Glomerular visceral epithelial cell (primary cell): ENCODE results near the gene WDR41.
"Not testable (repeated sequence)": the region's sequence is repeated elsewhere in the genome, so short reads cannot be mapped to it uniquely, and the experiment has no call there.

ENCODE experiments used
- DNase-seq: peaks from one replicate; pipeline ENCODE4 v3.0.0-alpha.2; 2016; ENCODE audit errors: extremely low spot score

Gene WDR41

GRCh38 chr5:77491783-77492652 is at the start of gene WDR41:
Gene WDR41, minus strand, starts transcription at chr5:77492316. Its CDS starts 96 bp downstream, at chr5:77492220.
- DNase-seq = peak; percentile 94

- DNase-seq = no peak
Observed at GRCh38 chr5:77531297-77531696, 39.2 kb upstream of the WDR41 start.

- DNase-seq = peak; percentile 6
Observed at GRCh38 chr5:77518304-77518703, 26.2 kb upstream of the WDR41 start.

GRCh38 chr5:77514457-77514856 is 22.3 kb upstream of the WDR41 start:
- DNase-seq = no peak

DNA sequence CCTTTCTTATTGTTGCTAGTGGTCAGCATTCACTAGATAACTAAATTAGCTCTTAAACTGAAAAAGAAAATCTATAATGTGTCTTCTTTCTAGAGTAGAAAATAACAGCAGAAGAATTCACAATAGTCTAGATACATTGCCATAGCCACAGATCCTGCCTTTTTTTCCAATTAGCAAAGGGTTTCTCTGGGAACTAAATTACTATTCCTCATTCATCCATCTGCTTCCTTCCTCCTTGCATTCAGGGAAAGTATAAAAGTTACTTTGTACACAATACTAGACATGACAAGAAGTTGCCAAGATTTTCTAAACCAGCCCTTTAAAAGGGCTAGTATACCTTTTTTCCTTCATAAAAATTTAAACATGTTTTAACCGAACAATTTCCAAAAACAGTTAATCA is 21.2 kb upstream of the WDR41 start:
- no peak for DNase-seq

DNA sequence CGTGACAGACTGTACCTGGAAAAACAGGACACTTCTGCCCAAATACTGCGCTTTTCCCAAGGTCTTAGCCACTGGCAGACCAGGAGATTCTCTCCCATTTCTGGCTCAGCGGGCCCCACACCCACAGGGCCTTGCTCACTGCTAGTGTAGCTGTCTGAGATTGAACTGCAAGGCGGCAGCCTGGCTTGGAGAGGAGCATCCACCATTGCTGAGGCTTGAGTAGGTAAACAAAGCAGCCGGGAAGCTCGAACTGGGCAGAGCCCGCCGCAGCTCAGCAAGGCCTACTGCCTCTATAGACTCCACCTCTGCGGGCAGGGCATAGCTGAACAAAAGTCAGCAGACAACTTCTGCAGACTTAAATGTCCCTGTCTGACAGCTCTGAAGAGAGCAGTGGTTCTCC is 9.0 kb upstream of the WDR41 start:
- not testable (repeated sequence) for DNase-seq

DNA sequence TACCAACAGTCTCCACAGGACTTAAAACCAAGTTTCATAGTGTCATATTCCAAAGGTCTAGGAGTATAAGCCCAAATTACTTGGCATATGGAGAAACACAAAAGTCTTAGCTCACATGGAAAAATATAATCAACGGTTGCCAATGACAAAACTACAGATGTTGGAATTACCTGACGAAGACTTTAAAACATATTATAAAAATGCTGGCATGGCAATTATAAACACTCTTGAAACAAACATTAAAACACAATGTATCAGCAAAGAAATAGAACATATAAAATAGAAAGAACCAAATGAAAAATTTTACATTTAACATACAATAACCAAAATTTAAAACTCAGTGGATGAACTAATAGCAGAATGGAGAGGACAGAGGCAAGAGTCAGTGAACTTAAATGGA is 7.9 kb upstream of the WDR41 start:
- no peak for DNase-seq

- no peak for DNase-seq
Observed at GRCh38 chr5:77499441-77499840, 7.3 kb upstream of the WDR41 start.

- no peak for DNase-seq
Observed at GRCh38 chr5:77498952-77499351, 6.8 kb upstream of the WDR41 start.

DNA sequence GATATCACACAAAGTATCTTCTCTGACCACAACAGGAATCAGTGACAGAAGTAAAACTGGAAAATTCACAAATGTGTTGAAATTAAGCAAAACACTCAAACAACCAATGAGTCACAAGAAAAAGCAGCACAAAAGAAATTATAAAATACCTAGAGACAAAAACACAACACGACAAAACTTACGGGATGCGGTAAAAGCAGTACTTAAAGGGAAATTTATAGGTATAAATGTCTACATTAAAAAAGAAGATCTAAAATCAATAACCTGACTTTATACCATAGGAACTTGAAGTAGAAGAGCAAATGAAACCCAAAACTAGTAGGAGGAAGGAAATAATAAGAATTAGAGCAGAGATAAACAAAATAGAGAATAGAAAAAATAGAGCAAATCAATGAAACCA is 2.8 kb upstream of the WDR41 start:
- no peak for DNase-seq

DNA sequence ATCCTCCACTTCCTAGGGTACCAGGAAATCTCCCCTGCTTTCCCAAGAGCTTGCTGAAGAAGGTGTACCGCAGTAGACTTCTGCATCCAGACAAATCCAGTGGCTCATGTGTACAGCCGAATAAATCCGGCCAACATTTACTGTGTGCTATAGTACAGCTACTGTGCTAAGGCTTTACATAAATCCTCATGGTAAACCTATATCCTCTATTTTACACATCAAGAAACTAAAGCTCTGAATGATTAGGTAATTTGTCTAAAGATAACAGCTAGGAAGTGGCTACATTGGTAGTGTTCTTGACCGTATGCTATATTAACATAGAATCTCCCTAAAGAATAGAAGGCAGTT is 511 bp upstream of the WDR41 start:
- DNase-seq = no peak

GRCh38 chr5:77490741-77491344 is 1.3 kb downstream of the WDR41 start:
- peak; percentile 10 for DNase-seq

GRCh38 chr5:77486344-77486962 is 5.7 kb downstream of the WDR41 start:
- no peak for DNase-seq

- DNase-seq = no peak
Observed at GRCh38 chr5:77483682-77484081, 8.4 kb downstream of the WDR41 start.

DNA sequence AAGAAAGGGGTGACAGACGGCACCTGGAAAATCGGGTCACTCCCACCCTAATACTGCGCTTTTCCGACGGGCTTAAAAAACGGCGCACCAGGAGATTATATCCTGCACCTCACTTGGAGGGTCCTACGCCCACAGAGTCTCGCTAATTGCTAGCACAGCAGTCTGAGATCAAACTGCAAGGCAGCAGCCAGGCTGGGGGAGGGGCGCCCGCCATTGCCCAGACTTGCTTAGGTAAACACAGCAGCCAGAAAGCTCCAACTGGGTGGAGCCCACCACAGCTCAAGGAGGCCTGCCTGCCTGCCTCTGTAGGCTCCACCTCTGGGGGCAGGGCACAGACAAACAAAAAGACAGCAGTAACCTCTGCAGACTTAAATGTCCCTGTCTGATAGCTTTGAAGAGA is 17.1 kb downstream of the WDR41 start:
- DNase-seq = not testable (repeated sequence)

GRCh38 chr5:77468875-77469274 is 23.2 kb downstream of the WDR41 start:
- not testable (repeated sequence) for DNase-seq

- DNase-seq = no peak
Observed at GRCh38 chr5:77463905-77464304, 28.2 kb downstream of the WDR41 start.

- no peak for DNase-seq
Observed at GRCh38 chr5:77461287-77461686, 30.8 kb downstream of the WDR41 start.

GRCh38 chr5:77454123-77454522 is 38.0 kb downstream of the WDR41 start:
- no peak for DNase-seq

- DNase-seq = no peak
Observed at GRCh38 chr5:77452351-77452750, 39.8 kb downstream of the WDR41 start.

DNA sequence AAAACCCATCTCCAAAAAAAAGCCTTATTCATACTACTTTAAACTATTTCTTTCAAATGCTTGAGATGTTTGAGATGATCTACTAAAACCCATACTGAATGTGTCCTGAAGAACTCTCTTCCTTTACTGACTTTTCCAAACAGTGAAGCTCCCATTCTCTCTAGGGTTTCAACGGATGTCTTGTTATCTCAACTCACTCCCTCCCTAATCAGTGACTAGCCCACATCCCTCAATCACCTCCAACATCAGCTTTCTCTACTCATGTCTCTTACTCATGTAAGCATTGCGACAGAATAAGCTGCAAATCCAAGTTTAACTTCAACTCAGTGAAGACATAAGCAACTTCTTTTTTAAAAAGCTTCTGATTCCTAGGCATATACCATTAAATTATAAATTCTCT is 42.1 kb downstream of the WDR41 start:
- DNase-seq = no peak

DNA sequence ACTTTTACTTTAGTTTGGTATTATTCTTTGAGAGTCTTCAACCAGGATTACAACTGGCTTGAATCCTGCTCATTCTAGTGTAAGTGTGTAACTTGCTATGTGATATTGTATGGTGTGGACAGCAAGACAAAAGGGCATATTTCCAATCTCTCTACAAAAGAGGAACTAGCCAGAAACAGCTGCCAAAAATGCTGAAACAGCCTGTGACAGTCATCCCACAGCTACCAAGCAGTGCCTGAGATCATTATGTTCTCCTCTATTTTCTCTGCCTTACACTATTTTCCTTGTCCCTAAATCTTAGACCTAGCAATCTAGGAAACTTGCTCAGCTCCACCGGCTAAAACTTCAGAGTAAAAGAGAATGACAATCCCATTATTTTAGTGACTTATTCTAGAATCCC is 42.8 kb downstream of the WDR41 start:
- no peak for DNase-seq

DNA sequence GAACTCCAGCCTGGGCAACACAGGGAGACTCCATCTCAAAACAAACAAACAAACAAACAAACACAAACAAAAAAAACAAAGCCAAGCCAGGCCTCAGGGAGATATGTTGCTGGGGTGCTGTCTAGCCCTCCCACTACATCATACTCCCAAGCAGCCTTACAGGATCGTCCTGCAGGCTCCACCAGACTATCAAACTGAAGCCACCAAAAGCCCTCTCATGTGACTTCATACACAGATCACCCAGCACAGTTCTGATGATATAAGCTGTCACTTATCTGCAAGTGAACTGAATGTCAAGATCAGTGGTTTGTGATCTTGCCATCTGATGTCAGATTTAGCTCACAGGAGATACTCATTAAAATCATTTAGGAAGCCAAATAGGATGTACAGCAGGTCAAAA is 43.3 kb downstream of the WDR41 start:
- DNase-seq = no peak
